Breast epithelium (tissue), 4 donors: ENCODE measurements around the gene KIAA0753. TPM values are rescaled to one million over a fixed set of nuclear protein-coding genes. Genes with fewer than 3 reads are reported as not detected.
"Not testable (repeated sequence)": the region's sequence is repeated elsewhere in the genome, so short reads cannot be mapped to it uniquely, and the experiment has no call there.

Experiments used
- DNase-seq, 2 donors: peaks; one replicate each; pipeline ENCODE4 v3.0.0-alpha.2; 2019; ENCODE audit warnings: low spot score in 2 of 2
- H3K27ac ChIP-seq, 2 donors: fragments of 200-600 bp; sonication (generic) in 1 of 2; one replicate each; pipeline ENCODE4 v1.5.1; 2016 to 2019; ENCODE audit warnings: mild to moderate bottlenecking in 1 of 2
- H3K27me3 ChIP-seq, 2 donors: fragments of 200-600 bp; sonication (generic) in 1 of 2; one replicate each; pipeline versions ENCODE4 v1.5.1 to v1.6.0; 2017 to 2019; ENCODE audit warnings: control low read depth in 1 of 2, mild to moderate bottlenecking in 1 of 2
- H3K36me3 ChIP-seq: fragments of 200-600 bp; one replicate; pipeline ENCODE4 v1.5.1; 2019
- H3K4me1 ChIP-seq, 2 donors: fragments of 200-600 bp; sonication (generic); one replicate each; pipeline ENCODE4 v1.5.1; 2016 to 2019; ENCODE audit warnings: control low read depth in 1 of 2
- H3K4me3 ChIP-seq, 3 donors: fragments of 200-600 bp; sonication (generic); 1 replicate in 2 of 3; 2 replicates in 1 of 3; pipeline ENCODE4 v1.5.1; 2016 to 2019; ENCODE audit warnings: mild to moderate bottlenecking in 3 of 3, moderate library complexity in 2 of 3
- H3K9me3 ChIP-seq, 2 donors: fragments of 200-600 bp; sonication (generic) in 1 of 2; one replicate each; pipeline ENCODE4 v1.5.1; 2016 to 2019; ENCODE audit warnings: control low read depth in 1 of 2
- POLR2A ChIP-seq: fragments of 450-650 bp; IDR thresholded peaks from one replicate; pipeline ENCODE4 v1.6.1; 2016; ENCODE audit warnings: antibody characterized with exemption, mild to moderate bottlenecking, moderate library complexity
- POLR2AphosphoS5 ChIP-seq, 3 donors: sonication (generic); formaldehyde crosslinking; IDR thresholded peaks; one replicate each; pipeline ENCODE4 v1.6.1; 2017; ENCODE audit warnings: antibody characterized with exemption in 3 of 3
- intact Hi-C: fragments of 100-400 bp; cut with DNase I; formaldehyde crosslinking; loops from one replicate; pipeline ENCODE4 v1.15.1; 2023; ENCODE audit warnings: low total_unique reads
- total RNA-seq, 3 donors: library from RNA; depleted of rRNA; stranded (reverse); fragments of >200 nt; gene quantifications; one replicate each; pipeline ENCODE4 v1.1.0, GENCODE V29; 2016
- TF ChIP-seq, protein P1 (sequence below), 3 donors: fragments of 450-650 bp; IDR thresholded peaks; one replicate each; pipeline ENCODE4 v1.5.1; 2016 to 2017; ENCODE audit warnings: antibody characterized with exemption in 3 of 3, mild to moderate bottlenecking in 3 of 3, moderate library complexity in 3 of 3

Gene KIAA0753
- total RNA-seq, 3 donors from 2014 or later, result 10.1 to 26.5 (median 25.6) TPM

DNA sequence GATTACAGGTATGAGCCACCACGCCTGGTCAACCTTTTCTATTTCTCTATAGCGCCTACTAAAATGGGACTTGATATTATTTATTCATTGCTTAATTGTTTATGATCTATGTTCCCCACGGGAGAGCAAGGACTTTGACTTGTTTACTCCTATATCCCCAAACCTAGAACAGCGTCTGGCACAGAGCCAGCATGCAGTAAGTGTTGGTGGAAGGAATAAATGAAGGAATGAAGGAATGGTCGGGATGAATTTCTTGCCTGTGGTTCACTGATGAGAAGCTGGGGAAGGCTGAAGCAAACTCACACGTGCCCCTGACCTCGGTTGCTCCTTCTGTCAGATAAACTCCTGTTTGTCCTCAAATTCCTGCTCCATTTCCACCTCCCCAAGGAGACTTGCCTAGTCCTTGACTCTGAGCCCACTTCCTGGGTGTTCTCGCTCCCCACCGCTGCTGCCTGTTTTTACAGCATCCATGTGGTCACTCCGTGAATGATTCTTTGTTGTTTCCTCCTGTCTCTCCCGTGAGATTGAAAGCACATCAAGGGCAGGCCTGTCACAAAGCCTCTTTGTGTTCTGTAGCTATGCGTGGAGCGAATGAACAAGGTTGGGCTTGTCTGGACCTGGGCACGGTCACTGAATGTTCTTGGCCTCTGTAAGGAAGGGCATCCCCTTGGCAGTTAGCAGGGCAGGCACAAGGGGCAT, 28.4 kb upstream of the KIAA0753 start:
- Histone ChIP-seq H3K4me3 (no peak overlapping the region), H3K27ac (no peak overlapping the region), H3K4me1 (no peaks in the 10 kb centered on the region), H3K27me3 (no peaks in the 10 kb centered on the region), H3K36me3 (no peaks in the 10 kb centered on the region), H3K9me3 (no peaks in the 10 kb centered on the region)
- TF ChIP-seq, protein P1, sequence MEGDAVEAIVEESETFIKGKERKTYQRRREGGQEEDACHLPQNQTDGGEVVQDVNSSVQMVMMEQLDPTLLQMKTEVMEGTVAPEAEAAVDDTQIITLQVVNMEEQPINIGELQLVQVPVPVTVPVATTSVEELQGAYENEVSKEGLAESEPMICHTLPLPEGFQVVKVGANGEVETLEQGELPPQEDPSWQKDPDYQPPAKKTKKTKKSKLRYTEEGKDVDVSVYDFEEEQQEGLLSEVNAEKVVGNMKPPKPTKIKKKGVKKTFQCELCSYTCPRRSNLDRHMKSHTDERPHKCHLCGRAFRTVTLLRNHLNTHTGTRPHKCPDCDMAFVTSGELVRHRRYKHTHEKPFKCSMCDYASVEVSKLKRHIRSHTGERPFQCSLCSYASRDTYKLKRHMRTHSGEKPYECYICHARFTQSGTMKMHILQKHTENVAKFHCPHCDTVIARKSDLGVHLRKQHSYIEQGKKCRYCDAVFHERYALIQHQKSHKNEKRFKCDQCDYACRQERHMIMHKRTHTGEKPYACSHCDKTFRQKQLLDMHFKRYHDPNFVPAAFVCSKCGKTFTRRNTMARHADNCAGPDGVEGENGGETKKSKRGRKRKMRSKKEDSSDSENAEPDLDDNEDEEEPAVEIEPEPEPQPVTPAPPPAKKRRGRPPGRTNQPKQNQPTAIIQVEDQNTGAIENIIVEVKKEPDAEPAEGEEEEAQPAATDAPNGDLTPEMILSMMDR (IDR thresholded peaks at IDR 0.05), result no peak
- no peak for TF ChIP-seq POLR2A
- TF ChIP-seq POLR2AphosphoS5 (IDR thresholded peaks at IDR 0.05), result no peak
- DNase-seq, result peak in 1 of 2 donors; percentile 25
- intact Hi-C loops, result no loop called here

DNA sequence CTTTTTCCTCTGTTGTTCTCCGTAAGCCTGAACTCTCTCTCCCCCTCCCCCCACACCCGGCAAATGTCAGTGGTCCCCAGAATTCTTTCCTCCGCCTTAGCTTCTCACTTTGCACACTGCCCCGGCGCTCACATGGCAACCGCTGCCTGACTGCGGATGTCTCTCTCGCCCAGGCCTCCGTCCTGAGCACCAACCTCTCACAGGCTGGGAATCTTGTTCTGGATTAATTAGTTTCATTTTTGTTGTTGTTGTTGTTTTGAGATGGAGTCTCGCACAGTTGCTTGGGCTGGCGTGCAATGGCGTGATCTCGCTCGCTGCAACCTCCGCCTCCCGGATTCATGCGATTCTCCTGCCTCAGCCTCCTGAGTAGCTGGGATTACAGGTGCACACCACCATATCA, 27.7 kb upstream of the KIAA0753 start:
- peak in 1 of 2 donors; percentile 41 for DNase-seq
- intact Hi-C loops, result no loop called here
- no peaks in the 10 kb centered on the region for H3K4me1 ChIP-seq
- H3K27ac ChIP-seq, result no peak overlapping the region
- no peak for TF ChIP-seq POLR2AphosphoS5 (IDR thresholded peaks at IDR 0.05)
- TF ChIP-seq POLR2A, result no peak
- TF ChIP-seq, protein P1 (IDR thresholded peaks at IDR 0.05), result no peak
- no peaks in the 10 kb centered on the region for H3K36me3 ChIP-seq
- H3K27me3 ChIP-seq, result no peaks in the 10 kb centered on the region
- H3K9me3 ChIP-seq, result no peaks in the 10 kb centered on the region
- no peak overlapping the region for H3K4me3 ChIP-seq

DNA sequence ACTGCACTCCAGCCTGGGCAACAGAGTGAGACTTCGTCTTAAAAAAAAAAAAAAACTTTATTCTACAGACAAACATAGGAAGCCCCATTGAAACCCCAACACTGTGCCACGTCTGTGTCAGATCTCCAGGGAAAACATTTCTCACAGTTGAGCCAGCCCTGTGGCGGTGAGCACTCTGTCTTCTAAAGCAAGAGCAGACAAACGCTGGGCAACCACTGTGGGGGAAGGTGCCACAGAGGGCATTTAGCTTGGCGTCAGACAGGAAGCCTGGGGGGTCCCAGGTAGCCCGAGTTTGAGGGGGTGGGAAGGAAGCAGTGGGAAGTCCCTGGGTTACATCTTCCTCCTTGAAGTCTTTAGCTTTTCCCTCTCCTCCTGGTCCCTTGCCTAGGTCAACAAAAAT, 27.0 kb upstream of the KIAA0753 start:
- no peak overlapping the region for H3K4me3 ChIP-seq
- H3K4me1 ChIP-seq, result no peaks in the 10 kb centered on the region
- no peaks in the 10 kb centered on the region for H3K9me3 ChIP-seq
- no peaks in the 10 kb centered on the region for H3K36me3 ChIP-seq
- H3K27me3 ChIP-seq, result no peaks in the 10 kb centered on the region
- TF ChIP-seq POLR2AphosphoS5 (IDR thresholded peaks at IDR 0.05) (no peak), POLR2A (no peak)
- TF ChIP-seq, protein P1 (IDR thresholded peaks at IDR 0.05), result no peak
- H3K27ac ChIP-seq, result no peak overlapping the region
- intact Hi-C loops, result loop anchor here (2.0 kb wide), 1 partner anchor 45 kb away; no protein-coding TSS in a partner anchor
- peak in 1 of 2 donors; percentile 27 for DNase-seq

DNA sequence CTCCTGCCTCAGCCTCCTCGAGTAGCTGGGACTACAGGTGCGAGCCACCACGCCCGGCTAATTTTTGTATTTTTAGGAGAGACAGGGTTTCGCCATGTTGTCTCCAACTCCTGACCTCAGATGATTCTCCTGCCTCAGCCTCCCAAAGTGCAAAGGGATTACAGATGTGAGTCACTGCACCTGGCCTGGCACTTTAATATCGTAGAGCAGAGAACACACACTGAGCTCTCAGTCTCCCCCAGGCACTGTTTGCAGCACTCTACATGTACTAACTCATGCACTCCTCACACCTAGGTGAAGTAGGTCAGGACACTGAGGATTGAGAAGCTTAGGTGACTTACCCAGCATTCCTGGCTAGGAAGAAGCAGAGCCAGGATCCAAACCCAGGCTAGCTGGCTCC, 26.0 kb upstream of the KIAA0753 start:
- no peaks in the 10 kb centered on the region for H3K4me1 ChIP-seq
- TF ChIP-seq, protein P1 (IDR thresholded peaks at IDR 0.05), result no peak
- no peaks in the 10 kb centered on the region for H3K27me3 ChIP-seq
- no peaks in the 10 kb centered on the region for H3K9me3 ChIP-seq
- H3K36me3 ChIP-seq, result no peaks in the 10 kb centered on the region
- no peak overlapping the region for H3K4me3 ChIP-seq
- no peak for DNase-seq
- intact Hi-C loops, result loop anchor here (2.0 kb wide), 1 partner anchor 44 kb away; no protein-coding TSS in a partner anchor
- H3K27ac ChIP-seq, result no peak overlapping the region

DNA sequence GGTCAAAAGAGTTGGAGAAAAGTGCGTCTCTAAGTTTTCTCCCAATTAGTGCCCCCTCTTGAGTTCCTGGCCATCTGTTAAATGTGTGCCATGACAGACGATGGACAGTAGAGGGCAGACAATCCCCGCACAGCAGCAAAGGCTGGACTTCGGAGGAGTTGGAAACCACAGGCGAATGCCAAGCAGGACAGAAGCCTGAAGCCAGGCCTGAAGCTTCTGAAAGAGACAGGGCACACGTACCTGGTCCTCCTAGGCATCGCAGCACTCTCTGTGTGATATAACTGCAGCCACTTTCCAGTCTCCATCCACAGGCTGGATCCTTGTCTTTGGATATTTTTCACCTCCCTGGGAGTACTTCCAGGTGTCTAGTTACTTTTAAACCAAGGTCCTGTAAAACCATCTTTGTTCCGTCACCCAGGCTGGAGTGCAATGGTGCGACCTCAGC, 25.6 kb upstream of the KIAA0753 start:
- peak; percentile 69 to 75 for DNase-seq
- Histone ChIP-seq H3K36me3 (no peaks in the 10 kb centered on the region), H3K4me1 (no peaks in the 10 kb centered on the region), H3K9me3 (no peaks in the 10 kb centered on the region), H3K27ac (no peak overlapping the region), H3K27me3 (no peaks in the 10 kb centered on the region), H3K4me3 (no peak overlapping the region)
- TF ChIP-seq, protein P1 (IDR thresholded peaks at IDR 0.05), result peak; percentile 70 to 88 (median 87)
- peak in 1 of 3 donors; percentile 49 for TF ChIP-seq POLR2AphosphoS5 (IDR thresholded peaks at IDR 0.05)
- TF ChIP-seq POLR2A, result no peak
- intact Hi-C loops, result loop anchor here (2.0 kb wide), 1 partner anchor 43 kb away; no protein-coding TSS in a partner anchor

DNA sequence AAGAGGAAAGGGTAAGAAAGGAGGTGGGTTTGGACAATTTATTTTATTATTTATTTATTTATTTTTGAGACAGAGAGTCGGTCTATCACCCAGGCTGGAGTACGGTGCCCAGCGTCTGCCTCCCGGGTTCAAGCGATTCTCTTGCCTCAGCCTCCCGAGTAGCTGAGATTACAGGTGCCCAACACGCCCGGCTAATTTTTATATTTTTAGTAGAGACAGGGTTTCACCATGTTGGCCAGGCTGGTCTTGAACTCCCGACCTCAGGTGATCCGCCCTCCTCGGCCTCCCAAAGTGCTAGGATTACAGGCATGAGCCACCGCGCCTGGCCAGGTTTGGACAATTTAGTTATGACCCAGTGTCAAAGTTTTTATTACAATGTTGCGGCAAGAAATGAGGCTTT, 22.7 kb upstream of the KIAA0753 start:
- DNase-seq, result peak in 1 of 2 donors; percentile 5
- H3K36me3 ChIP-seq, intact Hi-C loops, H3K9me3 ChIP-seq, H3K4me1 ChIP-seq, H3K27me3 ChIP-seq, H3K4me3 ChIP-seq, H3K27ac ChIP-seq: not testable (repeated sequence)
